GM18520 (cell line): ENCODE data around the gene SPACA5B.
"Not testable (repeated sequence)": the region's sequence is repeated elsewhere in the genome, so short reads cannot be mapped to it uniquely, and the experiment has no call there.

ENCODE experiments used
- ATAC-seq: cut with Tn5 transposase; IDR thresholded peaks from one replicate; pipeline ENCODE4 v1.9.1; 2021; ENCODE audit not compliant: unreplicated experiment

Gene SPACA5B

DNA sequence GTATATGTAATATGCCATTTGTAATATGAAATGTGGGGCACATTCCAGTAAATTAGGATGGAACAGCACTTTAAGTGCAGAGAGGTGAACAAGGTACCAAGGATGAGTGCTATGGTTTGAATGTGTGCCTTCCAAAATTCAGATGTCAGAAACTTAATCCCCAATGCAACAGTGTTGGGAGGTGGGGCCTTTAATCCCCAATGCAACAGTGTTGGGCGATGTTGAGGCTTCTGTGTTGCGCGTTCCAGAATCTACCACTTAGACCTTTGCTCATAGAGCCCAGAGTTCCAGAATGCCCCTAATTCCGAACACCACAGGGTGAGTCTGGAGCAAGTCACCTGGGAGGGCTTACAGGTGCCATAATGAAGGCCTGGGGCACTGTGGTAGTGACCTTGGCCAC, at the start of gene SPACA5B:
TSS of gene SPACA5B (plus strand) at position 301 of the 400 bp plus-strand sequence. CDS start at position 363, 62 bp downstream.
- not testable (repeated sequence) for ATAC-seq

- no peak for ATAC-seq
Observed at GRCh38 chrX:48083212-48083611, 47.2 kb upstream of the SPACA5B start.

- ATAC-seq = no peak
Observed at GRCh38 chrX:48083706-48084105, 46.7 kb upstream of the SPACA5B start.

DNA sequence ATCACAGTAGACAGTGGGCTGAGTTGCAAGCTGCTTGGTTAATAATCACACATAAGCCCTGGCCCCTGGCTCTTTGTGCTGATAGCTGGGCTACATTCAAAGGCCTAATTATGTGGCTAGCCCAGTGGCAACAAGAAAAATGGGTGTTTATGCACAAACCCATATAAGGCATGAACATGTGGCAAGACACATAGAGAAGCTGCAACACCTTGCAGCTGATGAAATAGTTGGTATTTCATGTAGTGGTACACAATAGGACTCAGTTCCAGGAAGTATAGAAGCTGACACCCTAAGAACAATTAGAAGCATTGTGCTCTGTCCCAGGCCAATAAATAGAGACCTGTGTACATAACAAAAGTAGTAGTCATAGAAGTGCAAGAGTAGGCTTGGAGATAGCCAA, 44.3 kb upstream of the SPACA5B start:
- no peak for ATAC-seq

GRCh38 chrX:48090123-48090522, 40.3 kb upstream of the SPACA5B start:
- ATAC-seq = no peak

GRCh38 chrX:48092558-48092957, 37.9 kb upstream of the SPACA5B start:
- ATAC-seq = not testable (repeated sequence)

DNA sequence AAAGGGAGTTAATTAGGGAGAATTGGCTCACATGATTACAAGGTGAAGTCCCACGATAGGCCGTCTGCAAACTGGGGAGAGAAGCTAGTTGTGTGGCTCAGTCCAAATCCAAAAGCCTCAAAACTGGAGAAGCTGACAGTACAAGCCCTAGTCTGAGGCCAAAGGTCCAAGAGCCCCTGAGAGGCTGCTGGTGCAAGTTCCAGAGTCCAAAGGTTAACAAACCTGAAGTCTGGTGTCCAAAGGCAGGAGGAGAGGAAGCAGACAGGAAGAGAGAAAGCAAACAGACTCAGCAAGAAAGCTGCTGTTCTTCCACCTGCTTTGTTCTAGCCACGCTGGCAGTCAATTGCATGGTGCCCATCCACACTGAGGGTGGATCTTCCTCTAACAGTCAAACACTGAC, 29.0 kb upstream of the SPACA5B start:
- ATAC-seq = no peak

DNA sequence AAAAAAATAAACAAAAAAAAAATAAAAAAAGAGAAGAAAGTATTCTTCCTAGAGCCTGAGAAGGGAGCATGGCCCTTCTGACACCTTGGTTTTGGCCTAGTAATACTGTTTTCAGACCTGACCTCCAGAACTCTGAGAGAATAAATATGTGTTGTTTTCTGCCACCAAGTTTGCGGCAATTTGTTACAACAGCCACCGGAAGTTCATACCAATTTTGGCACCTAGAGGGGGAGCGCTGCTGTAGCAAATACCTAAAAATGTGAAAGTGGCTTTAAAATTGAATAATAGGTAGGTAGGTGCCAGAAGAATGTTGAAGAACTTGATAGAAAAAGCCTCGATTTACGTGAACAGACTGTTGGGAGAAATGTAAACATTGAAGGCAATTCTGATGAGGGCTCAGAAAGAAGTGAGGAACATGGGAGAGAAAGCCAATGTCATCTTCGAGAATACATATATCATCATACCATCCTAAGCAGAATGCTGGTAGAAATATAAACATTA, 27.5 kb upstream of the SPACA5B start:
- ATAC-seq = no peak

- ATAC-seq = no peak
Observed at GRCh38 chrX:48107717-48108116, 22.7 kb upstream of the SPACA5B start.

GRCh38 chrX:48125286-48125685, 5.1 kb upstream of the SPACA5B start:
- not testable (repeated sequence) for ATAC-seq

DNA sequence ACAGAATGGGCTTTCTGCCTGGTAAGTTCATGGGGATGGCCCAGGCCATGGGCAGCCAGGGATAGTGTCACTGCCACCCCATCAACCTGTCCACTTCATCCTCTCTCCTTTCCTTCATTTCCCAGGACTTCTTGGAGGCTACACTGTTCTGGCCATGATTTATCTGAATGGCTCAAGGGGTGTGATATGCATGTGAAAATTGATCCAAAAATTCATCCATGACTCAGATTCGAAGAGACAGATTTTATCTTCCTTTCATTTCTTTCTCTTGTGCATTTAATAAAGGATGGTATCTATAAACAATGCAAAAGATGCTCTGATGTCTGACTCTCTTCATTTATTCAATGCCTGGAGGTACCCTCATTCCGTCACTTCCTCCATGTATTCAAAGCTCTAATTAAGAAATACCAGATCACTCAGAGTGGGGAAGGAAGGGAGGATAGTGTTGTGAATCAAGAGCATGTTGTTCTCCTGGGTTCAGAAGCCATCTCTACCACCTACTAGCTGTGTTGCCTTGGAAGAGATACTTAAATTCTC, 1.9 kb downstream of the SPACA5B start:
- not testable (repeated sequence) for ATAC-seq

DNA sequence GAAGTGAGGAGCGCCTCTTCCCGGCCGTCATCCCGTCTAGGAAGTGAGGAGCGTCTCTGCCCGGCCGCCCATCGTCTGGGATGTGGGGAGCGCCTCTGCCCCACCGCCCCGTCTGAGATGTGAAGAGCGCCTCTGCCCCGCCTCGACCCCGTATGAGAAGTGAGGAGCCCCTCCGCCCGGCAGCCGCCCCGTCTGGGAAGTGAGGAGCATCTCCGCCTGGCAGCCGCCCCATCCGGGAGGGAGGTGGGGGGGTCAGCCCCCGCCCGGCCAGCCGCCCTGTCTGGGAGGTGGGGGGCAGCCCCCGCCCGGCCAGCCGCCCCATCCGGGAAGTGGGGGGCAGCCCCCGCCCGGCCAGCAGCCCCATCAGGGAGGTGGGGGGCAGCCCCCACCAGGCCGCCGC, 8.7 kb downstream of the SPACA5B start:
- not testable (repeated sequence) for ATAC-seq

DNA sequence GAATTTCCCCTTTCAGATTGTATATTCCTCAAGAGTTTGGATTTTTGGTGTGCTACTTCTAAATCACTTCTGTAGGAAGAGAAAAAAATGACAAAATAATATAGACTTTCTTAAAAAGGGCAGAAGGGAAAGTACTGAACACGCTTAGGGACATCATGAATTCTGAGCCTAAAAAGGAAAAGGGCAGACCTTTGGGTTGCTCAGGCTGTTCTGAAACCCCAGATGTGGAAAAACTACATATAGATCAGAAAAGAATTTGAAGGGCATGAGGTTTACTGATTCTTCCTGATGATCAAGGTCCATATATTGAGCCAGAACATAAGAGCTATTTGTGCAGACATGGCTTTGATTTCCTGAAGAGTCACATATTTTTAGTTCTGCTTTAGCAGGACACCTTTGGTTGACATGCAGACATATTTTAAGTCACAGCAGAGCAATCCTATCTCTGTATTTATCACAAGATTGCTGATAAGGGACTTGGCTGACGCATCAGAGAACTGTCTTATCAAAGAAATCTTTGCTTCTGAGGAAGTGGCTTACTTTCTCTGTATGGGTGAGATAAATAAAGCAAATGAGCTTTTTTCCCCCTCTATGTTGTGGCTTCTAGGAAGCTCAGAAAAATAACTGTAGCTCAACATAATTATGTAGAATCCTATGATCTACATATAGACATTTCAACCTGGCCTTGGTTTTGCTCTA, 11.5 kb downstream of the SPACA5B start:
- ATAC-seq = not testable (repeated sequence)

- not testable (repeated sequence) for ATAC-seq
Observed at GRCh38 chrX:48142697-48143096, 12.3 kb downstream of the SPACA5B start.

DNA sequence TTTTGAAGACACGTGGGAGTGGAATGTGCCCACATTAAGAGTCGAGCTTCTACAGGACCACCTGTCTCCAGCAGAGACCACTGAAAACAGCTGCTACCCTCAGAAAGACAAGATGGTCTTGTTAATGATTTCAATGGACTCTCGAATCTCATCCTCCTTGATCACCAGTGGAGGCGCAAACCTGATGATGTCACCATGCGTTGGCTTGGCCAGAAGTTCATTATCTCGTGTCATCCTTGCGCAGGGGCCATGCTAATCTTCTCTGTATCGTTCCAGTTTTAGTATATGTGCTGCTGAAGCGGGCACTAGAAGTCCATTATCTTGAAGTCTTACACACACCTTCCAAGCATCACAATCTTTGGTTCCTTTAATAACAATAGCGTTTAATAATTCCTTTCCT, 23.3 kb downstream of the SPACA5B start:
- no peak for ATAC-seq

- ATAC-seq = no peak
Observed at GRCh38 chrX:48154796-48155195, 24.4 kb downstream of the SPACA5B start.

- ATAC-seq = no peak
Observed at GRCh38 chrX:48156014-48156413, 25.6 kb downstream of the SPACA5B start.

GRCh38 chrX:48165241-48165640, 34.8 kb downstream of the SPACA5B start:
- no peak for ATAC-seq

DNA sequence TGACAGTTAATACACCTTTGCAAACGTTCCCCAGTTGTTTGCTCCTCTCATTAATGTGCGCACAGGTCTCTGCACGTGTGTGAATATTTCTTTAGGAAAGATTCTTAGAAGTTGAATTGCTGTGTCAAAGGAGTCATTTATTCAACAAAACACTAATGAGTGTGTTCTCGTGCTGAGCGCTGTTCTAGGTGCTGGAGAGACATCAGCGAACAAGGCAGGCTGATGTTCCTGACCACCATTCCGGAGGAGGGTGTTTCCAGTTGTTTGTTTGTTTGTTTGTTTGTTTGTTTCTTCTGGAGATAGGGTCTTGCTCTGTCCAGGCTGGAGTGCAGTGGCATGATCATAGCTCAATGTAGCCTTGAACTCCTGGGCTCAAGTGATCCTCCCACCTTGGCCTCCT, 35.9 kb downstream of the SPACA5B start:
- not testable (repeated sequence) for ATAC-seq

DNA sequence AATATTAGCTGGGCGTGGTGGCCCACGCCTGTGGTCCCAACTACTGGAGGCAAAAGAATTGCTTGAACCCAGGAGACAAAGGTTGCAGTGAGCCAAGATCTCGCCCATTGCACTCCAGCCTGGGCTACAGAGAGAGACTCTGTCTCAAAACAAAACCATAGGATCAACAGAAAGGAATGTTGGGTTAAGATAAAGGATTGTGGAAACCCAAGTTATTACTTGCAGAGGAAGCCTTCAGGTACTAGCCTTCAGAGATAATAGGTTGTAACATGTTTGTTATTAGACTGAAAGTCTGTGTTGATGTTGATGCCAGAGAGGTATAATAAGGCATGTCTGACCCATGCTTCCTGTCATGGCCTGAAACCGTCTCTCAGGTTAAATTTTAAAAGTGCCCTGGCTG, 49.3 kb downstream of the SPACA5B start:
- no peak for ATAC-seq

DNA sequence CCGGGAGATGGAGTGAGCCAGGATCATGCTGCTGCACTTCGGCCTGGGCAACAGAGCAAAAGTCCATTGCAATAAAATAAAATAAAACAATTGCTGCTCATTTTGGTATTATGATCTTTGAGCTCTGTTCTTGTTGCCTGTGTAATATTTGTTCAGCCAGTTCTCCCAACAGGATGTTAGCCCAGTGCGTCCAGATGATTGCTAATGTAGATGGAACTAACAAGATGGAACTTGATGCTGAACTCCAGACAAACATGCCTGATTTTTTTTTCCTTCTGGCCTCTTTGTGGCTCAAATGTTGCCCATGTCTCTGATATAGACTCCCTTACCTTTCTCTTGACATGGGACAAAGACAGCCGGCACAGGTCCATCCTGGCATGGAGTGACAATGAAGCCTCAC, 50.4 kb downstream of the SPACA5B start:
- no peak for ATAC-seq

GRCh38 chrX:48181882-48182281, 51.5 kb downstream of the SPACA5B start:
- not testable (repeated sequence) for ATAC-seq
